IPS-15b (cell line): ENCODE data around the gene DCTN5.
"Not testable (repeated sequence)": the region's sequence is repeated elsewhere in the genome, so short reads cannot be mapped to it uniquely, and the experiment has no call there.

Experiments used
- H3K27me3 ChIP-seq: one replicate; pipeline ENCODE4 v1.6.1; 2013; ENCODE audit warnings: low read length; ENCODE audit not compliant: control insufficient read depth, insufficient read depth
- H3K36me3 ChIP-seq: one replicate; pipeline ENCODE4 v1.6.1; 2013; ENCODE audit warnings: low read length; ENCODE audit not compliant: control insufficient read depth, insufficient read depth
- H3K4me1 ChIP-seq: one replicate; pipeline ENCODE4 v1.6.1; 2013; ENCODE audit warnings: mild to moderate bottlenecking, low read length; ENCODE audit not compliant: control insufficient read depth, insufficient read depth
- H3K4me3 ChIP-seq: one replicate; pipeline ENCODE4 v1.5.1; 2013; ENCODE audit warnings: low read depth, low read length
- H3K9ac ChIP-seq: one replicate; pipeline ENCODE4 v1.6.1; 2013; ENCODE audit warnings: low read depth, mild to moderate bottlenecking, low read length
- H3K9me3 ChIP-seq: one replicate; pipeline ENCODE4 v1.6.1; 2013; ENCODE audit warnings: mild to moderate bottlenecking, low read length; ENCODE audit not compliant: control insufficient read depth, insufficient read depth

DCTN5 gene

DNA sequence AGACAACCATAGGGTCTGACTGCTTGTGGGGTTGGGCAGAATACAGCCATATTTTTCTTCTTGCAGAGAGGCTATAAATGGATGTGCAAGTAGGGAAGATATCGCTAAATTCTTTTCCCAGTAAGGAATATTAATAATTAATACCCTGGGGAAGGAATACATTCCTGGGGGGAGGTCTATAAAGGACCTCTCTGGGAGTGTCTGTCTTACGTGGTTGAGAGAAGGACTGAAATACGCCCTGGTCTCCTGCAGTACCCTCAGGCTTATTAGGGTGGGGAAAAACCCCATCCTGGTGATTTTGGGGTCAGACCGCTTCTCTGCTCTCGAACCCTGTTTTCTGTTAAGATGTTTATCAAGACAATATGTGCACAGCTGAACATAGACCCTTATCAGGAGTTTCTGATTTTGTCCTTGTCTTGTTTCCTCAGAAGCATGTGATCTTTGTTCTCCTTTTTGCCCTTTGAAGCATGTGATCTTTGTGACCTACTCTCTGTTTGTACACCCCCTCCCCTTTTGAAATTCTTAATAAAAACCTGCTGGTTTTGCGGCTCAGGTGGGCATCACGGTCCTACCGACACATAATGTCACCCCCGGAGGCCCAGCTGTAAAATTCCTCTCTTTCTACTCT, 81.5 kb downstream of the DCTN5 start:
- not testable (repeated sequence) for H3K9me3 ChIP-seq, H3K4me1 ChIP-seq, H3K4me3 ChIP-seq, H3K36me3 ChIP-seq, H3K27me3 ChIP-seq, H3K9ac ChIP-seq

DNA sequence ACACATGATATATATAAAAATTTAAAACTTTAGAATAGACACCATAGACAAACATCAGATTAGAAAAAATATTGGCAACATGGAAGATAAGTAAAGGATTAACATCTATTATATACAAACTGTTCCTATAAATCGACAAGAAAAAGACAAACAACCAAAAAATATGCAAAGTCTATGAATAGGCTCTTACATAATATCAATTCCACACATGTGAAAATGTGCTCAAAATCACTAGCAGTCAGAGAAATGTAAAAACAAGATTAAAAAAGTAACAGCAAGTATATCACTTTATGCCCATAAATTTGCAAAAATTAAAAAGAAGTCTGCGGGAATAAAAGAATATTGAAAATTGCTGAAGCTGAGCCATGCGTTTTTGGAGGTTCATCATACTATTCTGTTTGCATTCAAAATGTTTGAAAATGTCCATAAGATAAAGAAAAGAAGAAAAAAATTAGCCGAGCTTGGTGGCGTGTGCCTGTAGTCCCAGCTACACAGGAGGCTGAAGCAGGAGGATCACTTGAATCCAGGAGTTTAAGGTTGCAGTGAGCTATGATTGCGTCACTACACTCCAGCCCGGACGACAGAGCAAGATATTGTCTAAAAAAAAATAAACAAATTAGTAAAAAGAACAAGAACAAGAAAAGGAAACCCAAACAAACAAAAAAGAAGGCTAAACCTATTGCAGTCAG, 83.0 kb downstream of the DCTN5 start:
- Histone ChIP-seq H3K4me3 (no peak overlapping the region), H3K36me3 (no peaks in the 10 kb centered on the region), H3K9ac (no peak overlapping the region)

DNA sequence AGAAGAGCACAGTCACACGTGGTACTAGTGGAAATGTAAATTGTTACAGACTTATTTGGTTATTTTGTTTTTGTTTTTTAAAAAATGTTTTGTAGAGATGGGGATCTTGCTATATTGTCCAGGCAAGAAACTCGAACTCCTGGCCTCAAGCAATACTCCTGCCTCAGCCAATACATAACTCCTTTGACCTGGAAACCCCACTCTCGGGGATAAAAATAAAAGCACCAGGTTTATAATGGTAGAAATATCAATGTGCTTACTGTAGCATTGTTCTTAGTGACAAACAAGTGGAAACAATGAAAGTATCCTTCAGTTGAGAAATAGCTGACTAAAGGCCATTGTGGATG, 83.5 kb downstream of the DCTN5 start:
- no peak overlapping the region for H3K4me3 ChIP-seq
- H3K9ac ChIP-seq, result no peak overlapping the region
- no peaks in the 10 kb centered on the region for H3K27me3 ChIP-seq
- H3K4me1 ChIP-seq, result no peaks in the 10 kb centered on the region
- H3K9me3 ChIP-seq, result no peaks in the 10 kb centered on the region
- H3K36me3 ChIP-seq, result no peaks in the 10 kb centered on the region

More for the DNA sequence above, 83.0 kb downstream of the DCTN5 start:
- no peaks in the 10 kb centered on the region for H3K27me3 ChIP-seq
- no peaks in the 10 kb centered on the region for H3K9me3 ChIP-seq
- no peaks in the 10 kb centered on the region for H3K4me1 ChIP-seq

DNA sequence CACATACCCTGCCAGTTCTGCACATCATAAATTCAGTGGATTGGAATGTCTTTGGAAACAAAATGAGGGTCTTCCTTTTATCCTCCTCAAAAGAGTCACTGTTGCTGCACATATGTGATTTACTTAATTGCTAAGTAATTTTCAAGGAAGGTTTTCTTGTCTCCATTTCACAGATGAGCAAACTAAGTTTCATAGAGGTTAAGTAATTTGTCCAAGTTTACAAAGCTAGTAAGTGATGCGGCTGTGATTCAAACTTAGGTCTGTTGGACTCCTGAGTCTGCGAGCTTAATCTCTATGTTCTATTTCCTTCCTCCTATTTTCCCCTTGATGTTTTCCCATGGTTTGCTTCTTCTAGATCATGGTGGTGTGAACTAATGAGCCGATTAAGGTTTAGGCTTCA, 85.4 kb downstream of the DCTN5 start:
- Histone ChIP-seq H3K36me3 (no peaks in the 10 kb centered on the region), H3K27me3 (no peaks in the 10 kb centered on the region), H3K4me3 (no peak overlapping the region), H3K9ac (no peak overlapping the region), H3K9me3 (no peaks in the 10 kb centered on the region), H3K4me1 (no peaks in the 10 kb centered on the region)
